Heart right ventricle (tissue), 16 donors: ENCODE data around the gene PTPRM. TPM values are rescaled to one million over a fixed set of nuclear protein-coding genes. Genes with fewer than 3 reads are reported as not detected.

Experiments
- ATAC-seq, 8 donors: fragments of 200-7000 bp; cut with Tn5 transposase; one replicate each; pipeline ENCODE4 v1.9.1; 2020; ENCODE audit warnings: mild to moderate bottlenecking in 8 of 8, moderate library complexity in 8 of 8, moderate number of reproducible peaks in 1 of 8
- DNase-seq, 2 donors: peaks; one replicate each; pipeline ENCODE4 v3.0.0-alpha.2; 2020
- H3K27ac ChIP-seq, 10 donors: fragments of 200-600 bp; sonication (generic) in 2 of 10; one replicate each; pipeline versions ENCODE4 v1.5.0 to v1.8.0; 2020 to 2022; ENCODE audit warnings: mild to moderate bottlenecking in 3 of 10
- H3K27me3 ChIP-seq, 7 donors: fragments of 200-600 bp; one replicate each; pipeline ENCODE4 v1.8.0; 2021 to 2022; ENCODE audit warnings: mild to moderate bottlenecking in 2 of 7
- H3K36me3 ChIP-seq, 9 donors: fragments of 200-600 bp; sonication (generic) in 1 of 9; one replicate each; pipeline versions ENCODE4 v1.5.0 to v1.8.0; 2020 to 2022; ENCODE audit warnings: mild to moderate bottlenecking in 2 of 9
- H3K4me1 ChIP-seq, 9 donors: fragments of 200-600 bp; sonication (generic) in 1 of 9; one replicate each; pipeline versions ENCODE4 v1.5.0 to v1.8.0; 2020 to 2022; ENCODE audit warnings: mild to moderate bottlenecking in 4 of 9
- H3K4me3 ChIP-seq, 10 donors: fragments of 200-600 bp; sonication (generic) in 2 of 10; one replicate each; pipeline versions ENCODE4 v1.5.0 to v1.8.0; 2020 to 2022; ENCODE audit warnings: mild to moderate bottlenecking in 7 of 10, moderate library complexity in 2 of 10
- H3K9me3 ChIP-seq, 11 donors: fragments of 200-600 bp in 10 of 11; sonication (generic) in 2 of 11; one replicate each; pipeline versions ENCODE4 v1.5.0 to v1.8.0; 2013 to 2022; ENCODE audit warnings: mild to moderate bottlenecking in 2 of 11, control low read depth in 1 of 11, moderate library complexity in 1 of 11
- WGBS, 2 donors: extraction: QIAGEN DNeasy Blood & Tissue Kit; methylation state at CpG; one replicate each; pipeline ENCODE4 v1.1.7; 2013; ENCODE audit warnings: inconsistent platforms in 1 of 2; 5-methylcytosine and 5-hydroxymethylcytosine counted together
- intact Hi-C, 10 donors: fragments of 100-400 bp; cut with DNase I; formaldehyde crosslinking; loops; one replicate each; pipeline versions ENCODE4 v1.11.1 to v1.14.2; 2022
- polyA plus RNA-seq, 2 donors: library from polyadenylated mRNA; stranded (reverse); fragments of 200-250 nt; gene quantifications; one replicate each; pipeline ENCODE4 v1.2.3, GENCODE V29; 2013
- total RNA-seq, 10 donors: library from RNA; stranded (reverse); fragmentation: NEBNext Ultra II Directional in 3 of 10; extraction: Animal tissue kit (Norgen Biotek cat#: 25700) in 3 of 10; gene quantifications; one replicate each; pipeline versions ENCODE4 v1.2.1 to v1.2.4, GENCODE V29; 2021 to 2023
- TF ChIP-seq, protein P1 (sequence below), 9 donors: fragments of 200-600 bp; sonication (generic) in 2 of 9; IDR thresholded peaks; one replicate each; pipeline versions ENCODE4 v1.5.0 to v1.8.0; 2021 to 2022; ENCODE audit warnings: antibody characterized with exemption in 9 of 9, mild to moderate bottlenecking in 5 of 9, moderate library complexity in 1 of 9
- donor health status: Arrhythmogenic right ventricular cardiomyopathy.
- donor health status: ischemic (EF 13 %, LVEDD 7.1; RV severe dilation, severe dysfunction).
- donor health status: healthy with polysubstance abuse.
- donor health status: DM: no; HTN: yes; CAD: no.
- donor health status: DM: no; HTN: no; CAD: no.
- donor health status: ischemic (EF 25% LVEDD 6.9; RV normal size, moderate dysfunction).
- donor health status: ischemic (EF 25% LVEDD 5.7; RV mildly dilated, moderate dysfunction).
- donor health status: healthy.
- donor health status: DM: yes; HTN: yes; CAD: no.
- donor health status: Ischemic cardiomyopathy.
- donor health status: ischemic (EF 35%, LVEDD 5.7; RV mildly dilated, moderate dysfunction).
- donor health status: nonischemic (EF 11% LVEDD 7.7; RV severe dilation, severe dysfunction).
- donor health status: DM: yes; HTN: yes; CAD: no.
- donor health status: PGD.
- donor health status: ischemic (EF 29% LVEDD 5.4; RV normal size, mild dysfunction).
- donor health status: nonischemic (EF 23%, LVEDD 6.1; RV moderate dilation, normal function).

Gene PTPRM
- total and polyA plus RNA-seq, 12 donors, result 81.7 to 170 (median 132) TPM

DNA sequence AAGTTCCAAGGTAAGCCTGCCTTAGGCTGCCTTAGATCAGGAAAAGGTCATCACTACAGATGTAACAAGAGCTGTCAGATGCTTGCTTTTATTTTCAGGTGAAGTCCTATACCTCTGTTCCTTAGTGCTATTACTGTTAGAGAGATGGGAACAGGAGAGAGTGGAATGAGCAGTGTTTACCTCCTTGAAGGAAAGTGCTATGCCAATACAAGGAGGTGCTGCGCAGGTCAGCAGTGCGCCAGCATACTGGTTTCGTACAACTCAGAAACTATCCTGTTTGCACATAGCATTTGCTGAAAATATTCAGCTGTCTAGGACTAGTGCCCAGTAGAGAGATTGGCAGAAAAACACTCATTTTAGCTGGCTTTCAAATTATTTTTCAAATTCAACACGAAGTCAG lies 629.1 kb downstream of the PTPRM start:
- intact Hi-C loops, result no loop called here
- Histone ChIP-seq H3K36me3 (peaks cover 0 to 19% (median 0%) of the 10 kb centered on the region in 9 donors), H3K27me3 (no peaks in the 10 kb centered on the region), H3K4me3 (no peak overlapping the region), H3K4me1 (peaks cover 0 to 16% (median 0%) of the 10 kb centered on the region in 9 donors), H3K27ac (no peak overlapping the region), H3K9me3 (no peaks in the 10 kb centered on the region)
- ATAC-seq (no peak), DNase-seq (no peak)
- WGBS, 2 donors, result 88 to 93% methylated on average over 4 of the region's 4 CpGs
- TF ChIP-seq, protein P1, sequence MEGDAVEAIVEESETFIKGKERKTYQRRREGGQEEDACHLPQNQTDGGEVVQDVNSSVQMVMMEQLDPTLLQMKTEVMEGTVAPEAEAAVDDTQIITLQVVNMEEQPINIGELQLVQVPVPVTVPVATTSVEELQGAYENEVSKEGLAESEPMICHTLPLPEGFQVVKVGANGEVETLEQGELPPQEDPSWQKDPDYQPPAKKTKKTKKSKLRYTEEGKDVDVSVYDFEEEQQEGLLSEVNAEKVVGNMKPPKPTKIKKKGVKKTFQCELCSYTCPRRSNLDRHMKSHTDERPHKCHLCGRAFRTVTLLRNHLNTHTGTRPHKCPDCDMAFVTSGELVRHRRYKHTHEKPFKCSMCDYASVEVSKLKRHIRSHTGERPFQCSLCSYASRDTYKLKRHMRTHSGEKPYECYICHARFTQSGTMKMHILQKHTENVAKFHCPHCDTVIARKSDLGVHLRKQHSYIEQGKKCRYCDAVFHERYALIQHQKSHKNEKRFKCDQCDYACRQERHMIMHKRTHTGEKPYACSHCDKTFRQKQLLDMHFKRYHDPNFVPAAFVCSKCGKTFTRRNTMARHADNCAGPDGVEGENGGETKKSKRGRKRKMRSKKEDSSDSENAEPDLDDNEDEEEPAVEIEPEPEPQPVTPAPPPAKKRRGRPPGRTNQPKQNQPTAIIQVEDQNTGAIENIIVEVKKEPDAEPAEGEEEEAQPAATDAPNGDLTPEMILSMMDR (IDR thresholded peaks at IDR 0.05), result no peak

DNA sequence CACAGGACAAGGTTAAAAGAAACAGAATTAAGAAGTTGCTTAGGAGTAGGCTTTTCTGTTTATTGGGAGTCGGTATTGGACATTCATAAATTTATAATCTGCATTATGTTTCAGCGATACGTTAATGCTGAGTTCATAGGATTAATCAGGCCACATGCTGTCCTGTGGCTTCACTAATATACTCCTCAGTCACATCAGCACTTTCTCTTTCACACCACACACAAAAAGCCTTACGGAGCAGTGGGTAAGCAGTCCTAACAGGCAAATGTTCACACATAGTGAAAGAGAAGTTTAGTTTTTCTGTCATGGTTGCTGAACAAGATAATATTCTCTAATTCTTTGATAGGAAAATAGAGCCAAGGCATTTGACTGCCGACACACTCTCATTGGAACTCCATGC lies 630.4 kb downstream of the PTPRM start:
- Histone ChIP-seq H3K4me1 (peaks cover 0 to 14% (median 0%) of the 10 kb centered on the region in 9 donors), H3K9me3 (no peaks in the 10 kb centered on the region), H3K36me3 (peaks cover 0 to 21% (median 0%) of the 10 kb centered on the region in 9 donors), H3K4me3 (no peak overlapping the region), H3K27ac (no peak overlapping the region), H3K27me3 (no peaks in the 10 kb centered on the region)
- WGBS, 2 donors, result 95 to 98% methylated on average over 5 of the region's 5 CpGs
- intact Hi-C loops, result no loop called here
- TF ChIP-seq, protein P1 (IDR thresholded peaks at IDR 0.05), result no peak
- ATAC-seq (no peak), DNase-seq (no peak)

DNA sequence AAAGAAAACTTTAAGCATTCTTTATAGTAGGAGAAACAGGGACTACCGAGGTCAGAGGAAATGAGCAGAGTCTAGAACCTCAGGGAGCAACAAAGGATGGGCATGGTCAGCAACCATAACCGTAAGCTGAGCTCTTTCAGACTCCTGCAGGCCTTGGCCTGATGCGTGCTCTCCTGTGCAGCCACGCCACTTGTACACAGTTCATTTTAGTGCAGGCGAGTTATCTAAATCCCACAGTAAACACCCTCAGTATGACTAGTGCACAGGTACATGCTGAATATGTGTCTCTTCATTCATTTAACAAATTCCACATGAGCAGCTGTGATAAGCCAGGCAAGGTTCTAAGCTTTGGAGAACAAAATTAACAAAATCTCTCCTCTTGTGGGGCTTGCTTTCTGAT lies 640.9 kb downstream of the PTPRM start:
- intact Hi-C loops, result no loop called here
- no peaks in the 10 kb centered on the region for H3K9me3 ChIP-seq
- H3K36me3 ChIP-seq, result peaks cover 0 to 3% (median 0%) of the 10 kb centered on the region in 9 donors

DNA sequence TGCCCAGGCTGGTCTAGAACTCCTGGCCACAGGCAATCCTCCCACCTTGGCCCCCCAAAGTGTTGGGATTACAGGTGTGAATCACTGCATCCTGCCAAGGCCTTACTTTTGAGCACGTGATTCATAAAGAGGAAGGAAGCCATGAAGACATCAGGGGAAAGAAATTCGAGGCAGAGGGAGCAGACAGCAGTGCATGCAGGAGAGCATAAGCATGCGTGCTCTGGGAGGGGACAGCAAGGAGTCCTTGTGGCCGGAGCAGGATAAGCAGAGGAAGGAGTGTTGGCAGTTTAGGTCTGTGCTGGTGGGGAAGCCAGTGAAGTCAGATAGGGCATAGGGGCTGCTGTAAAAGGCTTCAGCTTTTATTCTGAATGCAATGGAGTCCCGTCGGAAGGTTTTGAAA lies 641.6 kb downstream of the PTPRM start:
- Histone ChIP-seq H3K36me3 (peaks cover 0 to 10% (median 0%) of the 10 kb centered on the region in 9 donors), H3K27ac (no peak overlapping the region), H3K9me3 (no peaks in the 10 kb centered on the region), H3K4me1 (peaks cover 0 to 12% (median 4%) of the 10 kb centered on the region in 9 donors), H3K27me3 (no peaks in the 10 kb centered on the region), H3K4me3 (no peak overlapping the region)
- TF ChIP-seq, protein P1 (IDR thresholded peaks at IDR 0.05), result no peak
- DNase-seq (no peak), ATAC-seq (no peak)
- intact Hi-C loops, result no loop called here
- 60 to 67% methylated on average over 6 of the region's 6 CpGs for WGBS, 2 donors

More for the DNA sequence above, 640.9 kb downstream of the PTPRM start:
- TF ChIP-seq, protein P1 (IDR thresholded peaks at IDR 0.05), result no peak
- Histone ChIP-seq H3K27me3 (no peaks in the 10 kb centered on the region), H3K27ac (no peak overlapping the region), H3K4me1 (peaks cover 0 to 8% (median under 1%) of the 10 kb centered on the region in 9 donors), H3K4me3 (no peak overlapping the region)
- ATAC-seq, result no peak
- DNase-seq, result no peak
- 94 to 99% methylated on average over 5 of the region's 5 CpGs for WGBS, 2 donors
